HG03135 (cell line): ENCODE results near the gene PPP1CA.

Experiments used
- ATAC-seq: cut with Tn5 transposase; IDR thresholded peaks from one replicate; pipeline ENCODE4 v1.9.1; 2021; ENCODE audit warnings: mild to moderate bottlenecking, moderate library complexity; ENCODE audit not compliant: unreplicated experiment

PPP1CA gene

GRCh38 chr11:67401495-67402191, at the start of gene PPP1CA:
Gene PPP1CA (minus strand): TSS chr11:67401858. CDS start chr11:67401782, 76 bp downstream.
- ATAC-seq: peak; percentile 61

- ATAC-seq: no peak
These were observed 49.4 kb upstream of the PPP1CA start for GRCh38 chr11:67450796-67451657.

GRCh38 chr11:67449116-67449844, 47.6 kb upstream of the PPP1CA start:
- no peak for ATAC-seq

- no peak for ATAC-seq
These were observed 46.6 kb upstream of the PPP1CA start for GRCh38 chr11:67448220-67448609.

GRCh38 chr11:67445515-67445914, 43.9 kb upstream of the PPP1CA start:
- no peak for ATAC-seq

GRCh38 chr11:67442504-67443404, 41.1 kb upstream of the PPP1CA start:
- no peak for ATAC-seq

- no peak for ATAC-seq
These were observed 40.2 kb upstream of the PPP1CA start for GRCh38 chr11:67441731-67442351.

GRCh38 chr11:67441098-67441563, 39.5 kb upstream of the PPP1CA start:
- no peak for ATAC-seq

GRCh38 chr11:67440229-67441097, 38.8 kb upstream of the PPP1CA start:
- no peak for ATAC-seq

GRCh38 chr11:67439321-67440228, 37.9 kb upstream of the PPP1CA start:
- no peak for ATAC-seq

- ATAC-seq: no peak
These were observed 36.7 kb upstream of the PPP1CA start for GRCh38 chr11:67438158-67438902.

- ATAC-seq: no peak
These were observed 36.1 kb upstream of the PPP1CA start for GRCh38 chr11:67437809-67438157.

- no peak for ATAC-seq
These were observed 35.6 kb upstream of the PPP1CA start, which contains the start of gene PTPRCAP for GRCh38 chr11:67437082-67437808. Gene PTPRCAP (minus strand): TSS chr11:67437682. CDS start chr11:67437619, 63 bp downstream.

GRCh38 chr11:67436459-67437081, 34.9 kb upstream of the PPP1CA start:
- ATAC-seq: peak; percentile 38

GRCh38 chr11:67435727-67436458, 34.2 kb upstream of the PPP1CA start:
- no peak for ATAC-seq
